Measurements from ENCODE around the gene GRPEL1. TPM values are rescaled to one million over a fixed set of nuclear protein-coding genes. Genes with fewer than 3 reads are reported as not detected.
"Not testable (repeated sequence)": the region's sequence is repeated elsewhere in the genome, so short reads cannot be mapped to it uniquely, and the experiment has no call there.

Gene GRPEL1
- total and polyA plus RNA-seq, 2 of the 4 experiments (the other 2 are of a cell fraction): 33.0 to 33.9 TPM

- TF ChIP-seq RAD21 (IDR thresholded peaks at IDR 0.05; ENCODE audit: low read length) (no peak), BHLHE40 (IDR thresholded peaks at IDR 0.05; ENCODE audit: low read depth, low read length) (no peak)
Measured at GRCh38 chr4:7083597-7084563, 16.0 kb upstream of the GRPEL1 start (continued).

DNA sequence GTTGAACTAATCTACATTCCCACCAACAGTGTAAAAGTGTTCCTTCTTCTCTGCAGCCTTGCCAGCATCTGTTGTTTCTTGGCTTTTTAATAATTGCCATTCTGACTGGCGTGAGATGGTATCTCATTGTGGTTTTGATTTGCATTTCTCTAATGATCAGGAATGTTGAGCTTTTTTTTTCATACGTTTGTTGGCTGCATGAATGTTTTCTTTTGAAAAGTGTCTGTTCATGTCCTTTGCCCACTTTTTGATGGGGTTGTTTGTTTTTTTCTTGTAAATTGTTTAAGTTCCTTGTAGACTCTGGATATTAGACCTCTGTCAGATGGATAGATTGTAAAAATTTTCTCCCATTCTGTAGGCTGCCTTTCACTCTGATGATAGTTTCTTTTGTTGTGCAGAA, 12.0 kb upstream of the GRPEL1 start:
- H3K79me1 ChIP-seq (ENCODE audit: low read depth in 1 of 2, low read length in 2 of 2); H4K91ac ChIP-seq (ENCODE audit: insufficient read depth, low read depth, low read length); H2BK20ac ChIP-seq (ENCODE audit: low read depth, low read length); BruUV-seq (replicated peaks); H4K8ac ChIP-seq (ENCODE audit: low read depth in 2 of 2, low read length in 2 of 2); H3K18ac ChIP-seq (ENCODE audit: low read depth, low read length); H2BK5ac ChIP-seq (ENCODE audit: low read depth, low read length, poor library complexity, severe bottlenecking); H3K9me3 ChIP-seq (ENCODE audit: control insufficient read depth, insufficient read depth, low read length); H3K27ac ChIP-seq (ENCODE audit: insufficient read depth, low read length); in situ Hi-C loops (cut with MboI; ENCODE audit: low sequenced_read_pairs); H3K4ac ChIP-seq (ENCODE audit: low read depth, low read length); H3K36me3 ChIP-seq (ENCODE audit: control insufficient read depth, insufficient read depth, low read length); H3K4me1 ChIP-seq (ENCODE audit: control insufficient read depth, insufficient read depth, low read length); H2BK15ac ChIP-seq (ENCODE audit: low read depth, low read length); POLR2A ChIA-PET (ENCODE audit: unreplicated experiment); H3K23ac ChIP-seq (ENCODE audit: low read depth, low read length); H2AFZ ChIP-seq (replicated peaks; ENCODE audit: low read length, poor library complexity); H3K9ac ChIP-seq (ENCODE audit: low read depth, low read length); H4K20me1 ChIP-seq (ENCODE audit: insufficient read depth, low read length); H3K4me2 ChIP-seq (ENCODE audit: low read depth, low read length); H2BK120ac ChIP-seq (ENCODE audit: low read depth, low read length); dilution Hi-C loops (cut with HindIII; ENCODE audit: low sequenced_read_pairs, unreplicated experiment); ATAC-seq (ENCODE audit: low read depth); H3K9me1 ChIP-seq (ENCODE audit: insufficient read depth, low read length); DNase-seq; H3K56ac ChIP-seq (ENCODE audit: extremely low read depth, insufficient read depth, low read length); H4K5ac ChIP-seq (ENCODE audit: low read depth, low read length); H3K4me3 ChIP-seq (ENCODE audit: insufficient read depth, low read depth, low read length); H3K14ac ChIP-seq (replicated peaks; ENCODE audit: low read depth, low read length); H2AK5ac ChIP-seq (ENCODE audit: low read depth, low read length); H2AK9ac ChIP-seq (replicated peaks; ENCODE audit: low read depth, low read length, poor library complexity): not testable (repeated sequence)
- peaks cover 29% of the 10 kb centered on the region for H3K27me3 ChIP-seq (ENCODE audit: control insufficient read depth, insufficient read depth, low read length)
- intact Hi-C loops (cut with micrococcal nuclease): loop anchor here (5.0 kb wide), 1 partner anchor 748 kb away; no protein-coding TSS in a partner anchor
- WGBS, 2 experiments (ENCODE audit: extremely low coverage in 2 of 2, insufficient read length in 1 of 2): no CpG with 5 or more reads among the region's 2 CpGs
- CTCF ChIA-PET: interaction anchor here (0.9 kb wide), 1 partner anchor 9 kb away, joined by 3 read pairs; no protein-coding TSS in a partner anchor

GRCh38 chr4:7079483-7079882, 11.6 kb upstream of the GRPEL1 start:
- H2AFZ ChIP-seq (replicated peaks; ENCODE audit: low read length, poor library complexity); in situ Hi-C loops (cut with MboI; ENCODE audit: low sequenced_read_pairs); H4K8ac ChIP-seq (ENCODE audit: low read depth in 2 of 2, low read length in 2 of 2); H3K23ac ChIP-seq (ENCODE audit: low read depth, low read length); BruUV-seq (replicated peaks); H3K56ac ChIP-seq (ENCODE audit: extremely low read depth, insufficient read depth, low read length); dilution Hi-C loops (cut with HindIII; ENCODE audit: low sequenced_read_pairs, unreplicated experiment); H4K91ac ChIP-seq (ENCODE audit: insufficient read depth, low read depth, low read length); POLR2A ChIA-PET (ENCODE audit: unreplicated experiment); H3K18ac ChIP-seq (ENCODE audit: low read depth, low read length); H3K14ac ChIP-seq (replicated peaks; ENCODE audit: low read depth, low read length); H3K9ac ChIP-seq (ENCODE audit: low read depth, low read length); H3K4me3 ChIP-seq (ENCODE audit: insufficient read depth, low read depth, low read length); H2BK5ac ChIP-seq (ENCODE audit: low read depth, low read length, poor library complexity, severe bottlenecking); H3K4ac ChIP-seq (ENCODE audit: low read depth, low read length); DNase-seq; H4K5ac ChIP-seq (ENCODE audit: low read depth, low read length); H2BK15ac ChIP-seq (ENCODE audit: low read depth, low read length); intact Hi-C loops (cut with micrococcal nuclease); H2AK5ac ChIP-seq (ENCODE audit: low read depth, low read length); H2BK120ac ChIP-seq (ENCODE audit: low read depth, low read length); H4K20me1 ChIP-seq (ENCODE audit: insufficient read depth, low read length); H3K4me2 ChIP-seq (ENCODE audit: low read depth, low read length); H2AK9ac ChIP-seq (replicated peaks; ENCODE audit: low read depth, low read length, poor library complexity); H3K9me3 ChIP-seq (ENCODE audit: control insufficient read depth, insufficient read depth, low read length); H3K4me1 ChIP-seq (ENCODE audit: control insufficient read depth, insufficient read depth, low read length); H3K36me3 ChIP-seq (ENCODE audit: control insufficient read depth, insufficient read depth, low read length); ATAC-seq (ENCODE audit: low read depth); H3K27ac ChIP-seq (ENCODE audit: insufficient read depth, low read length); H3K9me1 ChIP-seq (ENCODE audit: insufficient read depth, low read length); H2BK20ac ChIP-seq (ENCODE audit: low read depth, low read length); H3K79me1 ChIP-seq (ENCODE audit: low read depth in 1 of 2, low read length in 2 of 2): not testable (repeated sequence)
- CTCF ChIA-PET: interaction anchor here (0.9 kb wide), 1 partner anchor 8 kb away, joined by 3 read pairs; no protein-coding TSS in a partner anchor
- peaks cover 26% of the 10 kb centered on the region for H3K27me3 ChIP-seq (ENCODE audit: control insufficient read depth, insufficient read depth, low read length)

Data from IMR-90 (cell line).